Activated CD4-positive, alpha-beta T cell treated with anti-CD3 and anti-CD28 coated beads for 48 hours (primary cell): ENCODE data around the gene CDKL5.

Experiments used
- DNase-seq: peaks from one replicate; pipeline ENCODE4 v3.0.0-alpha.2; 2020

The CDKL5 gene

DNA sequence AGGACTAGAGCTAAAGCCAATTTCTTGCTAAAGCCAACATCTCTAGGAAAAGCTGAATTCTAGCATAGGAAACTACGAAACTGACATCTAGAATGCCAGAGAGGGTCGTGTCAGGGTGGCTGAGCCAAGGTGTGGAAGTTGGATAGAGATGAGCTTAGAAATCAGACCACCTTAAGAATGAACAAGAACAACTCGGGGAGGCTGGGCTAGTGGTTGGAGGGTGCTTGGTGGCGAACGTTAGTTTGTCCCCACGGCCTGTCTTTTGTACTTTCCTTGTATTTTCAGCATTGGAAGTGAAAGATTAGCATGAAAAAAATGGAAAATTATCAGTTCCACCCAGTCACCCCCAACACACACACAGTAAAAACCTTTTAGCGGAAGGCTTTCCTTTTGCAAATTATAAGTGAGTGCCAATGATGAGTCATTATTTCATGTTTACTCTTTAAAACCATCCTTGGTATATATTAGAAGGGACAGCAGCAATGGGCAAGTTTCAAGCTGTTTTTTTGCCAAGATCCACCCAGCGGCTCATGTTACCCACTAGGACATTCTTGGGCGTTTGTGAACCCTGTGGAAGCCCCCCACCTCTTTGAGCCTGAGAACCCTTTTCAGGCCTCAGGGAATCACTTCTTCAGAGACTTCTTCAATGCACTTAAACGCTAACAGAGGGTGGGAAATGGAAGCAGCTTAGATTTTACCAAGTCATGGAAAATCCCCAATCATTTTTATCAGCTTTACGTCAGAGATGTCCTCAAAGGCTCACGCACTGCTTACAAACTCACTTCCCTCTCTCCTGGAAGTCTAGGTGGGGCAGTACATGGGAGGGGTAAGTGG lies 277.2 kb downstream of the CDKL5 start:
- DNase-seq: no peak
